GM19467 (cell line): ENCODE results near the gene ATOSA.

Experiments used
- ATAC-seq: cut with Tn5 transposase; IDR thresholded peaks from one replicate; pipeline ENCODE4 v1.9.1; 2021; ENCODE audit warnings: mild to moderate bottlenecking, moderate library complexity; ENCODE audit not compliant: unreplicated experiment

Gene ATOSA

DNA sequence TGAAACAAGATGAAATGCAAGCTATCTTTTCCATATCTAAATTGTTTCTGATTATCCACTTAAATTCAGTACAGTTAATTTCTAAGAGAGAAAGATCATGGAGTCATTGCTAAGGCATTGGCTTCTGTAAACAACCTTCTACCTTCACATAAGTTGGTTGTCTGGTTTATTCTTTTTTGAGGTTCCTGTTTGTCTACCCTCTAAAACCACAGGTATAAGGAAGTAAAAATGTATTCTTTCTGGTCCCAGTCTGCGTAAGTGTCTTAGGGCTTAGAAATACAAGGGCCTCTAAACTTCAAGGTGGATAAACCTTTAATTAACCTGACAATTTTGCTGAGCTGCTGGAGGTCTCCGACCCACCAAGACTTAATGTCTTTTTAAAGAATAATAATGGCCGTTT, 3.6 kb upstream of the ATOSA start:
- no peak for ATAC-seq

DNA sequence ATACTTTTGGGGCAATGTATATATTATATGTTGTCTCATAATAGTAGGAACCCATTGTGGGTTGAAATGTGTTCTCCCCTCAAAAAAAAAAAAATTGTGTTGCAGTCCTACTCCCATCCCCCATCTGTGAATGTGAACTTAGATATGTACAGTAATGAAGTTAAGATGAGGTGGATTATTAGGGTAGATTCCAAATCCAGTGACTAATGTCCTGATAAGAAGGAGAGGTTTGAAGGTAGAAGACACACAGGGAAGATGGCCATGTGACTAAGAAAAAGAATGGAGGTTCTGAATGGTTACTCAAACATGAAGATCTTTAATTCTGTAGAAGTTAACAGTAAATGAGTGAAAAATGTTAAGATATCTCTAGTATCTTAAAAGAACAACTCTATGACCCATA, 3.0 kb upstream of the ATOSA start:
- ATAC-seq = no peak

GRCh38 chr15:52681441-52681840, 2.3 kb upstream of the ATOSA start:
- ATAC-seq = no peak

GRCh38 chr15:52680761-52681160, 1.6 kb upstream of the ATOSA start:
- no peak for ATAC-seq

DNA sequence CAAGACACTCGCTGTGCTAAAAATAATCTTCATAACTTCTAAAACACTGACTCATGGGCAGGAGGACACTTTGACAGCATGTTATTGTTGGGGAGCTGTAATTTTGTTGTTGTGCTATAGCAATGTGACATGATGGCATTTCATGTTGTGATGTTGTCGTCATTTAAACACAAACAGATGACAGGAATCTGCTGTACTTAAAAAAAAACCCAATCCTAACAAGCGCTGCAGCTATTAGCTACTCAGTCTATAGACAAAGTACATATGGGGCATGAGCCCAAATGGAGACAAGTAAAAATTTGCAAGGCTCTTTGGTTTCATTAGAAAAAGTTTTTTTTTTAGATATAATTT, 828 bp upstream of the ATOSA start:
- ATAC-seq = no peak

GRCh38 chr15:52678468-52679231, 538 bp downstream of the ATOSA start:
- ATAC-seq = peak; percentile 10

DNA sequence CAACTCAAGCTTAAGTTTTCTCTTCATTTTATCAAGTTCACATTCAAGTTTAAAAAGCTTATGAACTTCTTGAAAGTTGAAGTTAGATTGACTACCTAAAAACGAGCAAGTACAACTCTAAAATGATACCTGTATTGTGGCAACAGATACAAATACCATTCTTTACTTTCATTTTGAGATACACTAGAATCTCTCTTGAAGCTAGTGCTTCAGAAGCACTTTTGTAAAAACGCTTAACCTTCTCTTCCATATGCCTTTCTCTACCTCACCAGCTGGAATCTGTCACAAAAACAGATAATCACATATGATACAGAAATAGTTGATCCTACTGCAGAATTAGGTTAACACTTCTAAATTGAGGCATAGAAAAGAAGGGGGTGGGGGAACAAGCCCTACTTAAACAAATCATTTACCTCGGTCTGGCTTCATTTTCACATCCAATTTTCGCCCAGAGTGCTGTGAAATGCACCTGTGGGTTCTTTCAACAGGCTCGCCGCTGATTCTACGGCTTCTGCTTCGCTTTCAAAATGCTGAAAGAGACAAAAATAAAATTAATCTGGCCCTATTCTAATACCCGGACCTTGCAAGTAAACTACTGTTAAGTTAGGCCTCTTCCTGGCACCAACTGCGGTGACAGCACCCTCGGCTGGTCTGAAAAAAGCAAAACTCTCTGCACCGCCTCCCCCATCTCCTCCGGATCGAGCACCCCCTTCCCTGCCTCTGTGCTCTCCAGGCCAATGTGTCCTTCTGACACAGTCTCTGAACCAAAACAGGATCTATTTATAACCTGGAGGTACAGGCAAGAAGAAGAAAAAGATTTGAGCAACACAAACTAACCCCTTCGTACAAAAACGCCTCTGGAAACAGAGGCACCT, 1.4 kb downstream of the ATOSA start:
- ATAC-seq = peak; percentile 27

GRCh38 chr15:52674831-52675230, 4.4 kb downstream of the ATOSA start:
- no peak for ATAC-seq

DNA sequence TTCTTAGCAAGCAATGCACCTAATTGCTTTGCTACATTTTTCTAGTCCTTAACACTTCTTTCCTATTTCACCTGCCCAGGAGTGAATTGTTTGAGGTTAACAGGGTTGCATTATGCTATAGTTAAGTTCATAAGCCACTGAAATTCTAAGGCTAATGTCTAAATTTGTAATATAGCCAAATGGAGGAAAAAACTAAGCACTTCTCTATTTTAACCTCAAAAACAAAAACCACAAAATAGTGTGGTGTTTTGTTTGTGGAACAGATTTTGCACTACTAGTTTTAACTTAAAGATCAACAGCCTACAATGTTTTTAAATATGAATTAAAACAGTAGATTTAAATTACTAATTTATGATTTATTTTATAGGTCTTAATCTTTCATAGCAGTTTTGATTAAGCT, 5.5 kb downstream of the ATOSA start:
- no peak for ATAC-seq

DNA sequence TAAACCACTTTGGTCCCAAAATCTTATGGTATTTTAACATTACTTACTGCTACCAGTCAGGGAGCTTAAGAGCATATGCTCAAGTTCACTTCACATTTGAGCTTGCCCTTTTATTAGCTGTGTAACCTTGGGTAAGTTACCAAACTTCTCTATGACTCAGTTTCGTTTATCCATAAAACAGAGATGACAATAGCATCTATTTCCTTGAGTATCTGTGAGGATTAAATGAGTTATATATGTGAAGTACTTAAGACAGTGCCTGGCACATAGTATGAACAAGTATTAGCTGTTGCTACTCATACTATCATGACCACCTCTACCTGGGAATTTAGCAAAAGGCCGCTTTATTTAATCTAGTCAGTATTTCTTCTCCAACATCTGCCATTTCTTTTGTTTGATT, 5.9 kb downstream of the ATOSA start:
- no peak for ATAC-seq

DNA sequence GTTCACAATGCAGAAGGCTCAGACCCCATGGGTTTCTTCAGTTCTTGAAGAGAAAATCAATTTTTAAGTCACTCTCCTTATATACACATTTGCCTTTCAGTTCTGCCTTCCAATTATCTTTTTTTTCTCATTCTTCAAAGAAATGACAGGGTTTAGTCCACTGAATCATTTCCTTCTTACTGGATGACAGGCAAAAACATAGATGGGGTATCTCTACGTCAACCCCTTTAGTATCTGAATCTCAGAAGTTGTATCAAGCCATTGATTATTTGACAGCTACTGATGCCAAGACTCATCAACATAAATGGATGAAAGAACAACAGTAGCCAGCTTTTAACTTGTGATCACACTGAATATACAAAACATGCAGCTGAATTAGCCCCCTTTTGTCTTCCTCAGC, 6.5 kb downstream of the ATOSA start:
- no peak for ATAC-seq

DNA sequence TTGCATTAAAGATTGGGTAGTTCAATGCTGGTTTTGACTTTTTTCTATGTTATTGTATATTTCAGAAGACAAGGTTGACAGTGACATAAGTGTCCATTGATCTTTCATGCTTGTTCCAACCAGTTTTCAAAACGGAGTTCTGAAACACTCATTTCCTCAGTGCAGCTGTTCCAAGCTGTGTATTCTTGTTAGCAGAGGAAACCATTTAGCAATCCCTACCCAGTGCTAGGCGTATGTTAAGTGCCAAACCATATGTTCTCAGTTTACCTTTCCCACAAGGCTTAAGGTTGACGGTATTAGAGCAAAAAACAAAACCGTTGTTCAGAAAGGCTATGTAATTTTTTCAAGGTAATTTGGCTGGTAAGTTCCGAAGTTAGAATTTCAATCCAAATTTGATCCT, 9.1 kb downstream of the ATOSA start:
- ATAC-seq = no peak

DNA sequence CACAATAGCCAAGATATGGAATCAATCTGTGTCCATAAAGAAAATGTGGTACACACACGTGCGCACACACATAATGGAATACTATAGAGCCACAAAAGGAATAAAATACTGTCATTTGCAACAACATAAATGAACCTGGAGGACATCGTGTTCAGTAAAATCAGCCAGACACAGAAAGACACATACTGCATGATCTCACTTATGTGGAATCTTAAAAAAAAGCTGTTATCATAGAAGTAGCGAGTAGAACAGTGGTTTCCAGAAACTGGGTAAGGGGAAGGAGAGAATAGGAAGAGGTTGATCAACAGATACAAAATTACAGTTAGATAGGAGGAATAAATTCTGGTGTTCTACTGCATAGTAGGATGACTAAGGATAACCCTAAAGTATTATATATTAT, 11.1 kb downstream of the ATOSA start:
- no peak for ATAC-seq

DNA sequence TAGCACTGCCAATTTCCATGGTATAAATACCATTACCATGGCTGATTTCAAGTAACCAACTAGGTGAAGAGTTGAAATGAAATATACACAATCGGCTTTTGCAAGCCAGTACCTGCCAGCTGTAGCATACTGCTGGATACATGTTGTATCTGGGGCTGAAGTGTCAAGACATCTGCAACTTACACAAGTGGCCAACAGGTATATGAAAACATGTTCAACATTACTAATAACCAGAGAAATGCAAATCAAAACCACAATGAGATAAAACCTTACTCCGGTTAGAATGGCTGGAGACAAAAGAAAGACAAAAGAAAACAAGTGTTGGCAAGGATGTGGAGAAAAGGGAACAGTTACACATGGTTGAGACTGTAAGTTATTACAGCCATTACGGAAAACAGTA, 11.6 kb downstream of the ATOSA start:
- peak; percentile 72 for ATAC-seq

GRCh38 chr15:52663536-52664294, 15.5 kb downstream of the ATOSA start:
- ATAC-seq = no peak

DNA sequence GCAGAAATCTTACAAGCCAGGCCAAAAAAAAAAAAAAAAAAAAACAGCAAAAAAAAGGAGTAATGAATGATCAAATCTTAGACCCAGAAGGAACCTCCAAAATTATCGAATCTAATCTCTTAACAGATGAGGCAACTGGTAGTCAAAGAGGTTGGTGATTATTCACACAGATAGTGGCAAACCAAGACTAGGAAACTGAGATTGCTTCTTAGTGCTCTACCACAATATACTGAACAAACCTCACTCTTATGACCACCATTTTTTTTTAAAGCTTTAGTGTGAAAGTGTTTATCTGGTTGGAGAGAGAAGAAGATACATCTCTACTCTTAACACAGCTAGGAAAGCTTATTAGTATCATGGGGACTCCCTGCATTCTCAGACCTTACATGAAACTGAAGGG, 17.3 kb downstream of the ATOSA start:
- no peak for ATAC-seq

DNA sequence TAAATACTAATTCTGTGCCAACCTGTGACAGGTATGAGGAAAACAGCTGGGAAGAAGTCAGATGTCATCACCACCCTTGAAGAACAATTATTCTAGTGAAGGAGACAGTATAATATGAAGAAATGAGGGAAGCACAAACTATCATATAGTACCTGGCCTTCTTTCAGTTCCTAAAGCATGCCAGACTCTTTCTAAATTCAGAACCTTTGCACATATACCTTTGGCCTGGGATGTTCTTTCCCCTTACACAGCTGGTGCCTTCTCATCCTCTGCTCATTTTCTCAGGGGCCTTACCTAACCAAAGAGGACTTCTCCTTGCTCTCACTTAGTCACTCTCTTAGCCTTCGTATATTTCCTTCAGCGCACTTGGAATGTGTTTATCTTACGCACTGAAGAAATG, 19.0 kb downstream of the ATOSA start:
- no peak for ATAC-seq

DNA sequence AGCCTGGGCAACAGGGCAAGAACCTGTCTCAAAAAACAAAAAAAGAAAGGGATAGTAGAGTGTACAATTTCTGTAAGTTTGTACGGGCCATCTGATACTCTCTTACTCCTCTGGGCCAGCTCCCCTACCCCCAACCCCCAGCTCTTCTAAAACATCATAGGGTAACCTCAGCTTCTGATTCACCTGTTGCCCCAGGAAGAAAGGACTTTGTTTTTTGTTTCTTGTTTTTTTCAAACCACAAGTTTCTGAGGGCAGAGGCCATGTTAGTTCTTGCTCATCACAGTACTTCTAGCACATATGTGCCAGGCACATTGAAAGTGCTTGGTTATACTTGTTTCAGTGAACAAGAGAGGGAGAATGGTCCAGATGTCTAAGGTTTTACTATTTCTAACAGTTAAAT, 20.2 kb downstream of the ATOSA start:
- ATAC-seq = peak; percentile 75

GRCh38 chr15:52657338-52657737, 21.9 kb downstream of the ATOSA start:
- ATAC-seq = no peak

DNA sequence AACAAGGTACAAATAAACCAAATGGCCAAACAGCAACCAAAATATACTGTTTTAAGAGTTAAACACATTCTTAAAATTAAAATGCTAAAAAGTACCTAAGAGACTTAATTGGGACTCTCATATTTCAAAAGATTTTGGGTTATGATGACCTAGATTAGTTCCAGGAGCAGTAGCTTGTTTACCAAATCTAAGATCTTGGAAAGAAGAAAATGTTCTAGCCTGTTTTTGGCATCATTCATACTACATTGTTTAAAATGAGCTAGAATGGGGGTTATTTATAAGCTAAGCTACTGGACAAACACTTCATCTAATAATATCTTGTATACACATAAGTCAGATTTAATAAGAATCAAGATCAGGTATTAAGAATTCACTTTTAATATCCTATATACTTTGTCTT, 22.8 kb downstream of the ATOSA start:
- no peak for ATAC-seq

DNA sequence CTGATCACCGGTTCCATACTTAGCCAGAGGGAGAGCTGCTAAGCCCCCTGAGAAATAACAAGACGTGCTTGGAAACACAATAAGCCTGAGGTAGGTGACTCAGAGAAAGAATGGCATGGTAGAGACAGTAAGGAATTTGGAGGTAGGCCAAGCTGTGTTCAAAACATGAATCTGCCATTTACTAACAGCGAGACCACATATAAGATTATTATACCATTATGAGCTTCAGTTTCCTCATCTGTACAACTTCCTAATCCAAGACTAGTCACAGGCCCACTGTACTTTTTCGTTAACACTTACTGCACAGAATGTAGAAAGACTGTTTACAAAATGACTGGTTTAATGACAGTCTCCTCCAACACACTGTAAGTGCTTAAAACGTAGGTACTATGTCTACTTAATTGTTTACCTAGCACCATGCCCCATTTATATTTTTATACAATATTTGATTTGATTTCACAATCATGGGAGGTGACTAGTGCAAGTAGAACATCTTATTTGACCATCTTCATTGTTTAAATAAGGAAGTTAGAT, 25.7 kb downstream of the ATOSA start:
- ATAC-seq = no peak
